Thyroid gland (tissue), 4 donors: ENCODE data around the gene ELOB.

Source experiments
- CTCF ChIP-seq, 6 experiments: fragments of 200-600 bp in 3 of 6; fragments of 450-650 bp in 3 of 6; sonication (generic) in 3 of 6; IDR thresholded peaks; one replicate each; pipeline ENCODE4 v1.5.1; 2016 to 2019; ENCODE audit warnings: antibody characterized with exemption in 6 of 6, mild to moderate bottlenecking in 2 of 6, inconsistent platforms in 1 of 6, moderate library complexity in 1 of 6
- POLR2A ChIP-seq, 2 donors: fragments of 450-650 bp; IDR thresholded peaks; one replicate each; pipeline ENCODE4 v1.6.1; 2017; ENCODE audit warnings: antibody characterized with exemption in 2 of 2, mild to moderate bottlenecking in 2 of 2, moderate library complexity in 1 of 2

GRCh38 chr16:2782583-2783351 lies 5.7 kb upstream of the ELOB start:
- TF ChIP-seq CTCF (IDR thresholded peaks at IDR 0.05) = no peak
- no peak for TF ChIP-seq POLR2A (IDR thresholded peaks at IDR 0.05)
